AG09309 (cell line): ENCODE measurements around the gene CD38.
"Not testable (repeated sequence)": the region's sequence is repeated elsewhere in the genome, so short reads cannot be mapped to it uniquely, and the experiment has no call there.

Experiments used
- DNase-seq: peaks from one replicate; pipeline ENCODE4 v3.0.0-alpha.2; 2010; ENCODE audit warnings: low read depth
- H3K4me3 ChIP-seq: 2 replicates; pipeline ENCODE4 v1.5.1; 2011; ENCODE audit warnings: mild to moderate bottlenecking, low read depth, low read length, moderate library complexity; ENCODE audit not compliant: control insufficient read depth
- TF ChIP-seq, protein P1 (sequence below): IDR thresholded peaks from 2 replicates; pipeline ENCODE4 v1.5.1; 2011; ENCODE audit warnings: mild to moderate bottlenecking, low read depth, low read length, inconsistent platforms; ENCODE audit not compliant: insufficient read depth, control insufficient read depth; ENCODE audit errors: missing control alignments

CD38 gene

DNA sequence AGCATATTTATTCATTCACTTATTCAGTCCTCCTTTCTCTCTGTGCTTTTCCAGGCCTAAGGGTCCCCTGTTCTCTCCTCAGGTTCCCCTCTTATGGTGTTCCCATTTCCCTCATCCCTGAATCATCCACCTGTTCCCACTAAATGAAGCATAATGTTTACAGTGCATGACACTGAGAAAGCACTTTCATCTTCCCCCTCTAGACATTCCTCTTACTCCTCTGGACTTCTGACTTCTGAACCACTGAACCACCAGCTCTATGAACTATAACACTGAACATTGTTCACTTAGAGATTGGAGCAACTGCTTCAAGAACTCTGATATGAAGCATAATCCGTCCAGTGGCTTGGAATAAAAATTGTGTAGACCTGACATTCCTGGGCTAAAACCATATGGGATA lies 59.5 kb downstream of the CD38 start:
- no peak overlapping the region for H3K4me3 ChIP-seq
- DNase-seq = no peak
- TF ChIP-seq, protein P1, sequence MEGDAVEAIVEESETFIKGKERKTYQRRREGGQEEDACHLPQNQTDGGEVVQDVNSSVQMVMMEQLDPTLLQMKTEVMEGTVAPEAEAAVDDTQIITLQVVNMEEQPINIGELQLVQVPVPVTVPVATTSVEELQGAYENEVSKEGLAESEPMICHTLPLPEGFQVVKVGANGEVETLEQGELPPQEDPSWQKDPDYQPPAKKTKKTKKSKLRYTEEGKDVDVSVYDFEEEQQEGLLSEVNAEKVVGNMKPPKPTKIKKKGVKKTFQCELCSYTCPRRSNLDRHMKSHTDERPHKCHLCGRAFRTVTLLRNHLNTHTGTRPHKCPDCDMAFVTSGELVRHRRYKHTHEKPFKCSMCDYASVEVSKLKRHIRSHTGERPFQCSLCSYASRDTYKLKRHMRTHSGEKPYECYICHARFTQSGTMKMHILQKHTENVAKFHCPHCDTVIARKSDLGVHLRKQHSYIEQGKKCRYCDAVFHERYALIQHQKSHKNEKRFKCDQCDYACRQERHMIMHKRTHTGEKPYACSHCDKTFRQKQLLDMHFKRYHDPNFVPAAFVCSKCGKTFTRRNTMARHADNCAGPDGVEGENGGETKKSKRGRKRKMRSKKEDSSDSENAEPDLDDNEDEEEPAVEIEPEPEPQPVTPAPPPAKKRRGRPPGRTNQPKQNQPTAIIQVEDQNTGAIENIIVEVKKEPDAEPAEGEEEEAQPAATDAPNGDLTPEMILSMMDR = no peak

DNA sequence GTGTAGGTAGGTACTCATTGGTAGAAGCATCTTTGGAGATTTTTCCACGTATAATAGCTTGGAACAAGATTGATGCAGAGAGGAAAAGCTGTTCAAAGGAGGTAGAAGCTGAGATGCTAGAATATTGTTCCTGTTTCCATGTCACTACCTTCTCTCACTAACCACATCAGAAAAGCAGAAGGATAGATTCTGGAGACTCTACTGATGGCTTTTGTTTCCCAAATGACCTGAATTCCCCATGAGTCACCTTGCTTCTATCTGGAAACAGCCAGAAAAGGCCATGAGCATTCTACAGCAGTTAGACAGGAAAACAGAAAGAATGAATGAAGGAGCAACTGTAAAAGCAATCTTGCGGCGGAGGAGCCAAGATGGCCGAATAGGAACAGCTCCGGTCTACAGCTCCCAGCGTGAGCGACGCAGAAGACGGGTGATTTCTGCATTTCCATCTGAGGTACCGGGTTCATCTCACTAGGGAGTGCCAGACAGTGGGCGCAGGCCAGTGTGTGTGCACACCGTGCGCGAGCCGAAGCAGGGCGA lies 63.1 kb downstream of the CD38 start:
- H3K4me3 ChIP-seq, DNase-seq: not testable (repeated sequence)

DNA sequence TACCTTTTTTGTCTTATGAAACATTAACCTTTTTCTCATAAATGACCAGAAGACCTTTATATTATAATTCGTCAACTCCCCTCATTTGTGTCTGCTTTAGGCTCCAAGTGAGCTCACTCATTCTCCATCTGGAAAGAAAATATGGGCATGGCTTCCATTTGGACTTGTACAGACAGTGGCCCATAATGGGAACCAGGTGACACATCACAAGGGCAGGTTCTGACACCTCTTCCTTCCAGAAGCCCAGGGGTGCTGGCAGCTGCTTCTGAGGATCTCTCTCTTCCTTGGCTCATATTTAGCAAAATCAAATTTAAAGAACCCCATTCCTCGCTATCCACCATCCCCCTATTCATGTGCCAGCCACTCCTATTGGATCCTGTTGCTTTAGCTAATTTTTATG lies 69.6 kb downstream of the CD38 start:
- TF ChIP-seq, protein P1 = no peak
- no peak for DNase-seq
- H3K4me3 ChIP-seq = no peak overlapping the region

DNA sequence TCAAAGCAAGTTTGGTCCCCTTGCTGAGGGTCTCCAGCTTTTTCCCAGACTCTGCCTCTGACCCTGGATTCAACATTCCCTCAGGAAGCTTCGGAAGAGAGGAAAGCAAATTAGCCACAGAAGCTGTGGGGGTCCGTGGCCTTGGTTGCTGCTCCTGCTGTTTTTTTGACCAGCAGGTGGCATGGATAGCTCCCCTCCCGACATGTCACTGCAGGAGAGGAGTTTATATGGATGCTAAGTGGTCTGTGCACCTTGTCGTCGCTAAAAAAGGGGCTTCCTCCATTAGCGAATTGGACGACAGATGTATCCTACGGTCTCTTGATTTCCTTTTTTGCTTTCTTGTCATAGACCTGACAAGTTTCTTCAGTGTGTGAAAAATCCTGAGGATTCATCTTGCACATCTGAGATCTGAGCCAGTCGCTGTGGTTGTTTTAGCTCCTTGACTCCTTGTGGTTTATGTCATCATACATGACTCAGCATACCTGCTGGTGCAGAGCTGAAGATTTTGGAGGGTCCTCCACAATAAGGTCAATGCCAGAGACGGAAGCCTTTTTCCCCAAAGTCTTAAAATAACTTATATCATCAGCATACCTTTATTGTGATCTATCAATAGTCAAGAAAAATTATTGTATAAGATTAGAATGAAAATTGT lies 70.2 kb downstream of the CD38 start:
- H3K4me3 ChIP-seq = no peak overlapping the region
- no peak for DNase-seq

DNA sequence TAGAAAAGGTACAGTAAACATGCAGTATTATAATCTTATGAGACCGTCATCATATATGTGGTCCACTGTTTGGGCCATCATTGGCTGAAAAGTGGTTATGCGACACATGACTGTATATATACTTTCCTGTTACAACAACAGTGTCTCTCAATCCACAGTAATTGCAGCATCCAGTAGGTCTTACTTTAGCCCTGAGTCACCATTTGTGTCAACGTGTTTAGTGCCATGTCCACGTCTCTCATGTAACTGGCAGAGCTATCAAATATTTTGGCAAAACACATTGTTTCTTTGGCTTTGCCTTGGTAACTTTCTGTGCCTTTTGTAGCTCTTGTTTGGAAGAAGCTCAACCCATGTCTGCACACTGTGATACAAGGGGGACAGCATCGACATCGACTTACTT lies 73.8 kb downstream of the CD38 start:
- TF ChIP-seq, protein P1 = no peak
- H3K4me3 ChIP-seq = no peak overlapping the region

More for the DNA sequence above, 70.2 kb downstream of the CD38 start:
- TF ChIP-seq, protein P1 = no peak

DNA sequence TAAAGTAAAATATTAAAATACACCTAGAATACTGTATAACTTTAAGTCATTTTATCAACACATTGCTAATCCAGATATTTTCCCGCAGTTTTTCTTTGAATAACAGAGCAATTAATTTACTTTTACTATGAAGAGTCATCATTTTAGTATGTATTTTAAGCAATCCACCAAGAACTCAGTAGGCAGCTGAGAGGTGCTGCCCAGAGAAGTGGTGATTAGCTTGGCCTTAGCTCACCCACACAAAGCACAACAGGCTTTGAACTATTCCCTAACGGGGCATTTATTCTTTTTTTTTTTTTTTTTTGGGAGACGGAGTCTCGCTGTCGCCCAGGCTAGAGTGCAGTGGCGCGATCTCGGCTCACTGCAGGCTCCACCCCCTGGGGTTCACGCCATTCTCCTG lies 74.4 kb downstream of the CD38 start:
- DNase-seq = no peak
- H3K4me3 ChIP-seq = no peak overlapping the region
- TF ChIP-seq, protein P1 = no peak

More for the DNA sequence above, 73.8 kb downstream of the CD38 start:
- no peak for DNase-seq

DNA sequence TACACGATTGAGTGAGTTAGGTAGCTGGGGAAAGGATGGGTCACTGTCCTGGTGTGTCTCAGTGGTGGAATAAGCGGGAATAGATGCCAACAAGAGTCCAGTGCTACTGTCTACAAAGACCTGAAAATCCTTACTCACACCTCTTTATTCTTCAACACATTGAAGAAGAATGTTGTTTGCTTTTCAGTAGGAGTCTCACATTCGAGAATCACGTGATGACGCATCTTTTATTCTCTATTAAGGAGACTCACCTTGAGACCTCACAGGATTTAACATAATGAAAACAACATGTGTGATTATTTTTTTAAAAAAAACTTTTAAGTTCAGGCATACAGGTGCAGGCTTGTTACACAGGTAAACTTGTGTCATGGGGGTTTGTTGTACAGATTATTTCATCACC lies 75.2 kb downstream of the CD38 start:
- TF ChIP-seq, protein P1 = no peak
- H3K4me3 ChIP-seq = no peak overlapping the region
- DNase-seq = no peak
